Hepatocyte (in vitro differentiated cells): Measurements from ENCODE around the gene BRWD1. TPM values are rescaled to one million over a fixed set of nuclear protein-coding genes. Genes with fewer than 3 reads are reported as not detected.

ENCODE experiments used
- DNase-seq: peaks from one replicate; pipeline ENCODE4 v3.0.0-alpha.2; 2016; ENCODE audit warnings: low spot score
- H2AFZ ChIP-seq: fragments of 200-600 bp; sonication (generic); 2 replicates; pipeline ENCODE4 v1.6.0; 2016; ENCODE audit warnings: antibody characterized with exemption, mild to moderate bottlenecking
- H3K27ac ChIP-seq: fragments of 200-600 bp; sonication (generic); 2 replicates; pipeline ENCODE4 v1.5.1; 2016; ENCODE audit warnings: mild to moderate bottlenecking
- H3K27me3 ChIP-seq: fragments of 200-600 bp; sonication (generic); 2 replicates; pipeline ENCODE4 v1.6.1; 2016
- H3K36me3 ChIP-seq: fragments of 200-600 bp; sonication (generic); replicated peaks from 2 replicates; pipeline ENCODE4 v1.5.1; 2016; ENCODE audit warnings: low read depth; ENCODE audit not compliant: insufficient read depth
- H3K4me1 ChIP-seq: fragments of 200-600 bp; sonication (generic); 2 replicates; pipeline ENCODE4 v1.5.1; 2016; ENCODE audit warnings: mild to moderate bottlenecking, moderate library complexity; ENCODE audit not compliant: insufficient read depth
- H3K4me2 ChIP-seq: fragments of 200-600 bp; sonication (generic); 2 replicates; pipeline ENCODE4 v1.6.0; 2016
- H3K4me3 ChIP-seq: fragments of 200-600 bp; sonication (generic); 2 replicates; pipeline ENCODE4 v1.5.1; 2016; ENCODE audit warnings: mild to moderate bottlenecking
- H3K79me2 ChIP-seq: fragments of 200-600 bp; sonication (generic); 2 replicates; pipeline ENCODE4 v1.6.0; 2017; ENCODE audit warnings: mild to moderate bottlenecking
- H3K9me2 ChIP-seq: fragments of 200-600 bp; sonication (generic); replicated peaks from 2 replicates; pipeline ENCODE4 v1.6.0; 2017; ENCODE audit warnings: mild to moderate bottlenecking; ENCODE audit not compliant: insufficient read depth
- H3K9me3 ChIP-seq: fragments of 200-600 bp; sonication (generic); 2 replicates; pipeline ENCODE4 v1.5.1; 2016; ENCODE audit warnings: low read depth, mild to moderate bottlenecking
- H4K20me1 ChIP-seq: fragments of 200-600 bp; sonication (generic); 2 replicates; pipeline ENCODE4 v1.6.0; 2016; ENCODE audit warnings: mild to moderate bottlenecking; ENCODE audit not compliant: insufficient read depth, poor library complexity, severe bottlenecking
- CTCF ChIP-seq: fragments of 200-600 bp; sonication (generic); IDR thresholded peaks from 2 replicates; pipeline ENCODE4 v1.5.1; 2016; ENCODE audit warnings: antibody characterized with exemption, mild to moderate bottlenecking; ENCODE audit not compliant: poor library complexity
- EZH2 ChIP-seq: fragments of 200-600 bp; sonication (generic); IDR thresholded peaks from 2 replicates; pipeline ENCODE4 v1.6.1; 2016; ENCODE audit warnings: antibody characterized with exemption, mild to moderate bottlenecking, borderline replicate concordance
- EZH2phosphoT487 ChIP-seq: fragments of 200-600 bp; sonication (generic); IDR thresholded peaks from one replicate; pipeline ENCODE4 v1.6.1; 2018; ENCODE audit warnings: antibody characterized with exemption, mild to moderate bottlenecking, low read depth, moderate library complexity; ENCODE audit not compliant: unreplicated experiment, severe bottlenecking
- WGBS: methylation state at CpG from one replicate; pipeline ENCODE4 v1.1.6; 2016; ENCODE audit warnings: low lambda C conversion rate; ENCODE audit errors: missing lambda C conversion rate; 5-methylcytosine and 5-hydroxymethylcytosine counted together
- polyA plus RNA-seq: library from polyadenylated mRNA; unstranded; fragments of >200 nt; fragmentation: Nextera tagmentation; extraction: Ambion mirVana; gene quantifications from 2 replicates; pipeline ENCODE4 v1.2.1, GENCODE V29; 2016
- total RNA-seq: library from RNA; depleted of rRNA; stranded (reverse); fragments of >200 nt; gene quantifications from 2 replicates; pipeline ENCODE4 v1.2.3, GENCODE V29; 2014

The BRWD1 gene
- total and polyA plus RNA-seq, 2 experiments from 2014 or later: 17.4 to 48.3 TPM

- Histone ChIP-seq H3K36me3 (no peaks in the 10 kb centered on the region), H2AFZ (no peak overlapping the region), H3K27me3 (no peaks in the 10 kb centered on the region), H3K4me2 (no peak overlapping the region), H3K4me1 (no peaks in the 10 kb centered on the region), H4K20me1 (no peaks in the 10 kb centered on the region), H3K4me3 (no peak overlapping the region), H3K79me2 (peaks cover 6% of the 10 kb centered on the region), H3K9me3 (no peaks in the 10 kb centered on the region), H3K27ac (no peak overlapping the region), H3K9me2 (no peaks in the 10 kb centered on the region)
- TF ChIP-seq EZH2: no peak
- TF ChIP-seq EZH2phosphoT487: no peak
- no peak for TF ChIP-seq CTCF
- WGBS: 95% methylated on average over 2 of the region's 2 CpGs
- no peak for DNase-seq
These were observed 43.8 kb downstream of the BRWD1 start for GRCh38 chr21:39269620-39270019.

DNA sequence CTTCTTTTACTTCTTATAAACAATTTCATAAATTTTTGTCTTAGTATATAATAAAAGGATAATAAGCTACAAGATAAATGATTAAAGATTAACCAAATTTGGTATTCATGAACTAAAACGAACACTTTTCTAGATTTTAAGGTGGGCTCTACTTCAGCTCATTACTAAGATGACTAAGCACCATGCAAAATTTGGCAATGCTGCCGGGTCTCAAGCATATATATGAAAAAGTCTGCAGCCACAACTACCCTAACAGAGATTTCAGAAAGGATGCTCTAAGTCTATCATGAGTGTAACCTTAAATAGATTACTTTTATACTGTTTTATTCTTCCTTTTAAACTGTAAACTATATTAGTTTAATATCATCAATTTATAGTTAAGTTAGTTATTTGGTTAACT, 47.8 kb downstream of the BRWD1 start:
- Histone ChIP-seq H3K4me1 (no peaks in the 10 kb centered on the region), H3K79me2 (peaks cover 28% of the 10 kb centered on the region), H4K20me1 (no peaks in the 10 kb centered on the region), H3K27me3 (no peaks in the 10 kb centered on the region), H3K9me2 (no peaks in the 10 kb centered on the region), H3K4me2 (no peak overlapping the region), H3K9me3 (no peaks in the 10 kb centered on the region), H3K27ac (no peak overlapping the region), H2AFZ (no peak overlapping the region), H3K36me3 (no peaks in the 10 kb centered on the region), H3K4me3 (no peak overlapping the region)
- no peak for DNase-seq
- WGBS: 47% methylated on average over 2 of the region's 2 CpGs
- no peak for TF ChIP-seq EZH2
- no peak for TF ChIP-seq CTCF
- no peak for TF ChIP-seq EZH2phosphoT487

DNA sequence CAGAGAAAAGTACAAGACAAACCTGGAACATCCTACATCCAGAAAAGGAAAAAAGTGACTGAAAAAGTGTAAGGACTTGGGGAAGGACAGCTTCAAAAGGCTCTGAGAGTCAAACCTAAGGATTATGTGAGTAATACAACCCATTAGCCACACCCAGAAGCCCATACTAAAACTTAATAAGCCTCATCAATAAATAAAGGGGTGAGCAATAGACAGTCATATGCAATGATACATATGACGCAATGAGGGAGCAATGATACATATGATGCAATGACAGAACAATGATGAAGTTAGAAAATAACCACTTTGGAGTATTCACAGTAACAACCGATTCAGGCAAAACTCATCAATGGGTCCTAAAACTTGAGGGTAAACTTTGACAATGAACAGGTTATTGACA, 50.1 kb downstream of the BRWD1 start:
- Histone ChIP-seq H3K4me1 (no peaks in the 10 kb centered on the region), H3K9me3 (no peaks in the 10 kb centered on the region), H3K4me2 (no peak overlapping the region), H3K27ac (no peak overlapping the region), H3K4me3 (no peak overlapping the region), H3K36me3 (no peaks in the 10 kb centered on the region), H2AFZ (no peak overlapping the region), H4K20me1 (peaks cover 3% of the 10 kb centered on the region), H3K9me2 (no peaks in the 10 kb centered on the region), H3K27me3 (no peaks in the 10 kb centered on the region), H3K79me2 (peaks cover 35% of the 10 kb centered on the region)
- no peak for TF ChIP-seq CTCF
- no peak for TF ChIP-seq EZH2
- no peak for TF ChIP-seq EZH2phosphoT487
- 93% methylated on average over 2 of the region's 2 CpGs for WGBS
- DNase-seq: no peak

DNA sequence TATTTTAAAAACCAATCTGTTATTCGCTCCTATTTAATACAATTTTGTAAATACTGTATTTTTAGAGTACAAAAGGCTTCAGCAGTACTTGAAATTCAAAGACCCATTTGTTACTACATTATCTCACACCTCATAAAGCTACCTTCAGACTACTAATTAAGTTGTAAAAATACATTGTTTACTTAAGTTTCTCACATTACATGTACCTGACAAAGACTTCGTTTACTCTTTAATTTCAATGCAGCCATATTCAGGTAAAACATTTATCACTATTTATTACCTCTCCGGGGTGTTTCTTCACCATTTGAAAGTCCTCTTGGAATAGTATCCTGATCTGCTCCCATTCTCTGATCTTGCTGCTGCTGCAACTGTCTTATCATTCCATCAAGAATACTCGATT, 55.2 kb downstream of the BRWD1 start:
- H2AFZ ChIP-seq: no peak overlapping the region
- no peak for TF ChIP-seq EZH2phosphoT487
- TF ChIP-seq CTCF: no peak
- no peak for TF ChIP-seq EZH2
- no peaks in the 10 kb centered on the region for H3K9me2 ChIP-seq
- peaks cover 3% of the 10 kb centered on the region for H4K20me1 ChIP-seq
- H3K4me1 ChIP-seq: no peaks in the 10 kb centered on the region
- H3K79me2 ChIP-seq: peaks cover 27% of the 10 kb centered on the region
- no peak overlapping the region for H3K27ac ChIP-seq
- 56% methylated on average over 4 of the region's 4 CpGs for WGBS
- H3K9me3 ChIP-seq: no peaks in the 10 kb centered on the region
- DNase-seq: peak; percentile 7
- H3K36me3 ChIP-seq: no peaks in the 10 kb centered on the region
- H3K27me3 ChIP-seq: no peaks in the 10 kb centered on the region
- H3K4me3 ChIP-seq: no peak overlapping the region
- peak overlapping the region; percentile 31 for H3K4me2 ChIP-seq
